HepG2 (cell line): Measurements from ENCODE around the gene MIDN. TPM values are rescaled to one million over a fixed set of nuclear protein-coding genes. Genes with fewer than 3 reads are reported as not detected.

Experiments used
- ARNT2 ChIP-seq: sonication (generic); formaldehyde crosslinking; IDR thresholded peaks from 2 replicates; pipeline ENCODE4 v1.8.0; 2022; ENCODE audit warnings: mild to moderate bottlenecking, low read depth, missing genetic modification reagents, moderate library complexity
- BCL6 ChIP-seq: IDR thresholded peaks from 2 replicates; pipeline ENCODE4 v1.6.1; 2016; ENCODE audit warnings: missing genetic modification reagents, missing compliant biosample characterization
- HNF4A ChIP-seq: sonication (generic); formaldehyde crosslinking; IDR thresholded peaks from 2 replicates; pipeline ENCODE4 v1.4.0; 2020; ENCODE audit warnings: missing genetic modification reagents
- POLR2G ChIP-seq: fragments of 200-400 bp; formaldehyde crosslinking; IDR thresholded peaks from 2 replicates; pipeline ENCODE4 v1.6.1; 2018; ENCODE audit warnings: mild to moderate bottlenecking, low read depth, low read length, moderate library complexity
- PPARG ChIP-seq: conservative IDR thresholded peaks from 2 replicates; pipeline ENCODE4 v1.6.1; 2016; ENCODE audit warnings: missing biosample characterization, missing genetic modification reagents
- SALL2 ChIP-seq: sonication (generic); formaldehyde crosslinking; IDR thresholded peaks from 2 replicates; pipeline ENCODE4 v1.8.1; 2023; ENCODE audit warnings: mild to moderate bottlenecking, missing genetic modification reagents, inconsistent platforms
- TOPORS ChIP-seq: sonication (generic); formaldehyde crosslinking; IDR thresholded peaks from 2 replicates; pipeline ENCODE4 v1.8.0; 2023; ENCODE audit warnings: mild to moderate bottlenecking, missing genetic modification reagents
- ZNF33B ChIP-seq: sonication (generic); formaldehyde crosslinking; IDR thresholded peaks from 2 replicates; pipeline ENCODE4 v1.5.1; 2020; ENCODE audit warnings: mild to moderate bottlenecking, missing genetic modification reagents
- ZNF546 ChIP-seq: sonication (generic); formaldehyde crosslinking; conservative IDR thresholded peaks from 2 replicates; pipeline ENCODE4 v1.8.1; 2023; ENCODE audit warnings: mild to moderate bottlenecking, missing genetic modification reagents
- ZNF75D ChIP-seq: sonication (generic); formaldehyde crosslinking; IDR thresholded peaks from 2 replicates; pipeline ENCODE4 v1.8.1; 2023; ENCODE audit warnings: missing genetic modification reagents, mild to moderate bottlenecking, borderline replicate concordance
- polyA plus RNA-seq, 8 experiments: library from polyadenylated mRNA; depleted of rRNA in 3 of 8; stranded (reverse) in 7 of 8; unstranded in 1 of 8; fragments of >200 nt; fragmentation: Illumina TruSeq in 4 of 8; extraction: Trizol in 4 of 8; gene quantifications; 2 replicates each; pipeline versions ENCODE4 v1.2.1 to v1.2.3, GENCODE V29; 2011 to 2016; ENCODE audit warnings: low read depth in 4 of 8, missing spikeins in 1 of 8, mixed read lengths in 1 of 8; ENCODE audit not compliant: insufficient read depth in 1 of 8
- total RNA-seq, 5 experiments: library from RNA; depleted of rRNA; stranded (reverse); fragments of >200 nt; fragmentation: Illumina TruSeq; extraction: Trizol; gene quantifications; 2 replicates each; pipeline ENCODE4 v1.2.3, GENCODE V29; 2016; ENCODE audit warnings: low read depth in 1 of 5
- TF ChIP-seq, protein P1 (sequence below): sonication (generic); formaldehyde crosslinking; IDR thresholded peaks from 2 replicates; pipeline ENCODE4 v1.4.0; 2020; ENCODE audit warnings: missing genetic modification reagents, borderline replicate concordance
- TF ChIP-seq, protein P2 (sequence below): sonication (generic); formaldehyde crosslinking; IDR thresholded peaks from 2 replicates; pipeline ENCODE4 v1.4.0; 2020; ENCODE audit warnings: missing genetic modification reagents
- TF ChIP-seq, protein P3 (sequence below): sonication (generic); formaldehyde crosslinking; conservative IDR thresholded peaks from 2 replicates; pipeline ENCODE4 v1.8.0; 2022; ENCODE audit warnings: missing genetic modification reagents
- TF ChIP-seq, protein P4 (sequence below): sonication (generic); formaldehyde crosslinking; IDR thresholded peaks from 2 replicates; pipeline ENCODE4 v1.4.0; 2020; ENCODE audit warnings: missing genetic modification reagents
- TF ChIP-seq, protein P5 (sequence below): sonication (generic); formaldehyde crosslinking; IDR thresholded peaks from 2 replicates; pipeline ENCODE4 v1.4.0; 2020; ENCODE audit warnings: mild to moderate bottlenecking, missing genetic modification reagents

The MIDN gene
- total and polyA plus RNA-seq, 2 of the 13 experiments (the other 11 are each of a cell fraction or from before 2014, with no cell fraction given): 8.4 to 18.0 TPM

DNA sequence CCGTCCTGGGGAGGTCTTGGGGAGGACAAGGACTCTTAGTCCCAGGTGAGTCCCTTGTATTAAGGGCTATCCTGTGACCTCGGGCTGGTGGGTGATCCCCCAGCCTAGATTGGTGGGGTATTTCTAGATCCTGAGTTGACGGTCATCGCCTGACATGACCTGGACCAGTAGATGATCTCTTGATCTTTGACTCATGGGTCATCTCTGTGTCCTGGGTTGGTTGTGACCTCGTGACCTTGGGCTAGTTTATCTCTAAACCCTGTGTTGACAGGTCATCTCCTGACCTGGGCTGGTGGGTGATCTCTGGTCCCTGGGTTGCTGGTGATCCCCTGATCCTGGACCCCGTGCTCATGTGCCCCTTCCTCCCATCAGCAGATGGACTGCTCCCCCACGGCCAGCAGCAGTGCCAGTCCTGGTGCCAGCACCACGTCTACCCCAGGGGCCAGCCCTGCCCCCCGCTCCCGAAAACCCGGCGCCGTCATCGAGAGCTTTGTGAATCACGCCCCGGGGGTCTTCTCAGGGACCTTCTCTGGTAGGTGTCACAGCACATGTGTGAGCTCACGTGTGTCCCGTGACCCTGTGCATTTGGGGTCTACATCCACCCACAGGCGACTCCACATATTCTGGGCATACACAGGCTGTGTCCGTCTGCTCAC, 6.3 kb downstream of the MIDN start (continued):
- TF ChIP-seq SALL2 (CRISPR knock-in tag) (0 out of 2 replicates have a peak, but pooled peaks have one; percentile 33), PPARG (no peak), ZNF75D (CRISPR knock-in tag) (no peak), HNF4A (CRISPR knock-in tag) (peak; percentile 97), POLR2G (peak; percentile 57), BCL6 (peak; percentile 72), ZNF546 (CRISPR knock-in tag) (no peak), ZNF33B (CRISPR knock-in tag) (no peak), TOPORS (CRISPR knock-in tag) (peak; percentile 52; the same call in 1 of the 2 replicates), ARNT2 (CRISPR knock-in tag) (0 out of 2 replicates have a peak, but pooled peaks have one; percentile 28)
- TF ChIP-seq, protein P1, sequence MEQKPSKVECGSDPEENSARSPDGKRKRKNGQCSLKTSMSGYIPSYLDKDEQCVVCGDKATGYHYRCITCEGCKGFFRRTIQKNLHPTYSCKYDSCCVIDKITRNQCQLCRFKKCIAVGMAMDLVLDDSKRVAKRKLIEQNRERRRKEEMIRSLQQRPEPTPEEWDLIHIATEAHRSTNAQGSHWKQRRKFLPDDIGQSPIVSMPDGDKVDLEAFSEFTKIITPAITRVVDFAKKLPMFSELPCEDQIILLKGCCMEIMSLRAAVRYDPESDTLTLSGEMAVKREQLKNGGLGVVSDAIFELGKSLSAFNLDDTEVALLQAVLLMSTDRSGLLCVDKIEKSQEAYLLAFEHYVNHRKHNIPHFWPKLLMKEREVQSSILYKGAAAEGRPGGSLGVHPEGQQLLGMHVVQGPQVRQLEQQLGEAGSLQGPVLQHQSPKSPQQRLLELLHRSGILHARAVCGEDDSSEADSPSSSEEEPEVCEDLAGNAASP (CRISPR knock-in tag): peak; percentile 98
- TF ChIP-seq, protein P2, sequence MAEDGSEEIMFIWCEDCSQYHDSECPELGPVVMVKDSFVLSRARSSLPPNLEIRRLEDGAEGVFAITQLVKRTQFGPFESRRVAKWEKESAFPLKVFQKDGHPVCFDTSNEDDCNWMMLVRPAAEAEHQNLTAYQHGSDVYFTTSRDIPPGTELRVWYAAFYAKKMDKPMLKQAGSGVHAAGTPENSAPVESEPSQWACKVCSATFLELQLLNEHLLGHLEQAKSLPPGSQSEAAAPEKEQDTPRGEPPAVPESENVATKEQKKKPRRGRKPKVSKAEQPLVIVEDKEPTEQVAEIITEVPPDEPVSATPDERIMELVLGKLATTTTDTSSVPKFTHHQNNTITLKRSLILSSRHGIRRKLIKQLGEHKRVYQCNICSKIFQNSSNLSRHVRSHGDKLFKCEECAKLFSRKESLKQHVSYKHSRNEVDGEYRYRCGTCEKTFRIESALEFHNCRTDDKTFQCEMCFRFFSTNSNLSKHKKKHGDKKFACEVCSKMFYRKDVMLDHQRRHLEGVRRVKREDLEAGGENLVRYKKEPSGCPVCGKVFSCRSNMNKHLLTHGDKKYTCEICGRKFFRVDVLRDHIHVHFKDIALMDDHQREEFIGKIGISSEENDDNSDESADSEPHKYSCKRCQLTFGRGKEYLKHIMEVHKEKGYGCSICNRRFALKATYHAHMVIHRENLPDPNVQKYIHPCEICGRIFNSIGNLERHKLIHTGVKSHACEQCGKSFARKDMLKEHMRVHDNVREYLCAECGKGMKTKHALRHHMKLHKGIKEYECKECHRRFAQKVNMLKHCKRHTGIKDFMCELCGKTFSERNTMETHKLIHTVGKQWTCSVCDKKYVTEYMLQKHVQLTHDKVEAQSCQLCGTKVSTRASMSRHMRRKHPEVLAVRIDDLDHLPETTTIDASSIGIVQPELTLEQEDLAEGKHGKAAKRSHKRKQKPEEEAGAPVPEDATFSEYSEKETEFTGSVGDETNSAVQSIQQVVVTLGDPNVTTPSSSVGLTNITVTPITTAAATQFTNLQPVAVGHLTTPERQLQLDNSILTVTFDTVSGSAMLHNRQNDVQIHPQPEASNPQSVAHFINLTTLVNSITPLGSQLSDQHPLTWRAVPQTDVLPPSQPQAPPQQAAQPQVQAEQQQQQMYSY (CRISPR knock-in tag): no peak
- TF ChIP-seq, protein P3, sequence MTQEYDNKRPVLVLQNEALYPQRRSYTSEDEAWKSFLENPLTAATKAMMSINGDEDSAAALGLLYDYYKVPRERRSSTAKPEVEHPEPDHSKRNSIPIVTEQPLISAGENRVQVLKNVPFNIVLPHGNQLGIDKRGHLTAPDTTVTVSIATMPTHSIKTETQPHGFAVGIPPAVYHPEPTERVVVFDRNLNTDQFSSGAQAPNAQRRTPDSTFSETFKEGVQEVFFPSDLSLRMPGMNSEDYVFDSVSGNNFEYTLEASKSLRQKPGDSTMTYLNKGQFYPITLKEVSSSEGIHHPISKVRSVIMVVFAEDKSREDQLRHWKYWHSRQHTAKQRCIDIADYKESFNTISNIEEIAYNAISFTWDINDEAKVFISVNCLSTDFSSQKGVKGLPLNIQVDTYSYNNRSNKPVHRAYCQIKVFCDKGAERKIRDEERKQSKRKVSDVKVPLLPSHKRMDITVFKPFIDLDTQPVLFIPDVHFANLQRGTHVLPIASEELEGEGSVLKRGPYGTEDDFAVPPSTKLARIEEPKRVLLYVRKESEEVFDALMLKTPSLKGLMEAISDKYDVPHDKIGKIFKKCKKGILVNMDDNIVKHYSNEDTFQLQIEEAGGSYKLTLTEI (CRISPR knock-in tag): no peak
- TF ChIP-seq, protein P4, sequence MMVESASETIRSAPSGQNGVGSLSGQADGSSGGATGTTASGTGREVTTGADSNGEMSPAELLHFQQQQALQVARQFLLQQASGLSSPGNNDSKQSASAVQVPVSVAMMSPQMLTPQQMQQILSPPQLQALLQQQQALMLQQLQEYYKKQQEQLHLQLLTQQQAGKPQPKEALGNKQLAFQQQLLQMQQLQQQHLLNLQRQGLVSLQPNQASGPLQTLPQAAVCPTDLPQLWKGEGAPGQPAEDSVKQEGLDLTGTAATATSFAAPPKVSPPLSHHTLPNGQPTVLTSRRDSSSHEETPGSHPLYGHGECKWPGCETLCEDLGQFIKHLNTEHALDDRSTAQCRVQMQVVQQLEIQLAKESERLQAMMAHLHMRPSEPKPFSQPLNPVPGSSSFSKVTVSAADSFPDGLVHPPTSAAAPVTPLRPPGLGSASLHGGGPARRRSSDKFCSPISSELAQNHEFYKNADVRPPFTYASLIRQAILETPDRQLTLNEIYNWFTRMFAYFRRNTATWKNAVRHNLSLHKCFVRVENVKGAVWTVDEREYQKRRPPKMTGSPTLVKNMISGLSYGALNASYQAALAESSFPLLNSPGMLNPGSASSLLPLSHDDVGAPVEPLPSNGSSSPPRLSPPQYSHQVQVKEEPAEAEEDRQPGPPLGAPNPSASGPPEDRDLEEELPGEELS (CRISPR knock-in tag): peak; percentile 64; the same call in 1 of the 2 replicates
- TF ChIP-seq, protein P5, sequence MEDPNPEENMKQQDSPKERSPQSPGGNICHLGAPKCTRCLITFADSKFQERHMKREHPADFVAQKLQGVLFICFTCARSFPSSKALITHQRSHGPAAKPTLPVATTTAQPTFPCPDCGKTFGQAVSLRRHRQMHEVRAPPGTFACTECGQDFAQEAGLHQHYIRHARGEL (CRISPR knock-in tag): no peak
